AG04450 (cell line): ENCODE measurements around the gene EFCAB10. TPM values are rescaled to one million over a fixed set of nuclear protein-coding genes. Genes with fewer than 3 reads are reported as not detected.

Experiments used
- CTCF ChIA-PET: fragments of 300-600, 350-600 bp; formaldehyde crosslinking; extraction: SDS; loops from one replicate; lab custom pipeline; 2022; ENCODE audit warnings: antibody characterized with exemption, inconsistent platforms; lab: Charles Lee
- POLR2A ChIA-PET: fragments of 350-600 bp; formaldehyde crosslinking; extraction: SDS; loops from one replicate; lab custom pipeline; 2021; ENCODE audit warnings: antibody characterized with exemption, inconsistent platforms; lab: Yijun Ruan, JAX
- DNase-seq: peaks from one replicate; pipeline ENCODE4 v3.0.0-alpha.2; 2011; ENCODE audit warnings: low read depth, low spot score
- H3K27ac ChIP-seq: one replicate; pipeline ENCODE4 v1.5.1; 2012; ENCODE audit warnings: low read depth, low read length, control low read depth
- H3K27me3 ChIP-seq: one replicate; pipeline ENCODE4 v1.6.0; 2012; ENCODE audit warnings: low read length; ENCODE audit not compliant: control insufficient read depth, insufficient read depth
- H3K4me3 ChIP-seq: 2 replicates; pipeline ENCODE4 v1.5.1; 2011; ENCODE audit warnings: mild to moderate bottlenecking, low read depth, low read length, control low read depth
- H3K9me3 ChIP-seq: 2 replicates; pipeline ENCODE4 v1.5.1; 2012; ENCODE audit warnings: low read length; ENCODE audit not compliant: control insufficient read depth, insufficient read depth
- polyA plus RNA-seq: library from polyadenylated mRNA; depleted of rRNA; stranded (reverse); fragments of >200 nt; gene quantifications from 2 replicates; pipeline ENCODE4 v1.2.3, GENCODE V29; 2011
- TF ChIP-seq, protein P1 (sequence below): IDR thresholded peaks from 2 replicates; pipeline ENCODE4 v1.5.1; 2011; ENCODE audit warnings: low read depth, low read length, control low read depth, inconsistent platforms

The EFCAB10 gene
- polyA plus RNA-seq, 1 experiment: not detected

DNA sequence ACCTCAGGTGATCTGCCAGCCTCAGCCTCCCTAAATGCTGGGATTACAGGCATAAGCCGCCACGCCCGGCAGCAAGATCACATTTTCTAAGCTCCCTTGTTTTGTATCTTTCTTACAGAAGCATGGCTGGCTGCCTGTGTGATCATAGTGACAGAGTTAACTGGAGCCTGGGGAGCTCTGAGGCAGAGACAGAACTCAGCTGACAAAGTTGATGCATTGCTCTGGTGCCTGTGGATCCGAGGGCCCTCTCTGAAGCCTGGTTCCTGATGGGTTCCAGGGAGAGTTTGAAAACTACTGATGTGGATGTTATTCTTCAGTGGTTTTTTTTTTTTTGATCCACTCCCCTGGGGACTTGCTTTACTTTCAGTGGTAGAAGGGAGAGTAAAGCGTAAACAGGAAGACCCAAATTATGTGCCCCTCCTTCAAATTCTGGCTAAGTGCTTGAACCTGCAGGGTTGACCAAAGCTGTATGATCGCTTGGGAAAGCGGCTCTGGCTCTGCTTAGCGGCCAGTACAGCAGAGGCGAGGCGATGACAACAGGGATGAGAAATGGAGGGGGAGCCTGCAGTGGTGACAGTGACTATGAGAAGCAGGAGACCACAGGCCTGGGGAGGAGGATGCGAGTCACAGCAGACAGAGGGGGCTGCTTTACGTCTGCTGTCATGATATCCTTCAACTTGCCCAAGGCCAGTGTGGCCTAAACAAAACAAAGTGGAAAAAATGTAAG is 6.8 kb upstream of the EFCAB10 start:
- CTCF ChIA-PET: interaction anchor here (0.6 to 3.4 kb wide), 5 partner anchors 38 to 534 kb away, joined by 3 to 13 read pairs (median 3); no protein-coding TSS in a partner anchor
- H3K4me3 ChIP-seq: no peak overlapping the region
- no peak for DNase-seq
- H3K9me3 ChIP-seq: peaks cover 11% of the 10 kb centered on the region
- POLR2A ChIA-PET: no interaction called here
- TF ChIP-seq, protein P1, sequence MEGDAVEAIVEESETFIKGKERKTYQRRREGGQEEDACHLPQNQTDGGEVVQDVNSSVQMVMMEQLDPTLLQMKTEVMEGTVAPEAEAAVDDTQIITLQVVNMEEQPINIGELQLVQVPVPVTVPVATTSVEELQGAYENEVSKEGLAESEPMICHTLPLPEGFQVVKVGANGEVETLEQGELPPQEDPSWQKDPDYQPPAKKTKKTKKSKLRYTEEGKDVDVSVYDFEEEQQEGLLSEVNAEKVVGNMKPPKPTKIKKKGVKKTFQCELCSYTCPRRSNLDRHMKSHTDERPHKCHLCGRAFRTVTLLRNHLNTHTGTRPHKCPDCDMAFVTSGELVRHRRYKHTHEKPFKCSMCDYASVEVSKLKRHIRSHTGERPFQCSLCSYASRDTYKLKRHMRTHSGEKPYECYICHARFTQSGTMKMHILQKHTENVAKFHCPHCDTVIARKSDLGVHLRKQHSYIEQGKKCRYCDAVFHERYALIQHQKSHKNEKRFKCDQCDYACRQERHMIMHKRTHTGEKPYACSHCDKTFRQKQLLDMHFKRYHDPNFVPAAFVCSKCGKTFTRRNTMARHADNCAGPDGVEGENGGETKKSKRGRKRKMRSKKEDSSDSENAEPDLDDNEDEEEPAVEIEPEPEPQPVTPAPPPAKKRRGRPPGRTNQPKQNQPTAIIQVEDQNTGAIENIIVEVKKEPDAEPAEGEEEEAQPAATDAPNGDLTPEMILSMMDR: no peak
- no peaks in the 10 kb centered on the region for H3K27me3 ChIP-seq
- no peak overlapping the region for H3K27ac ChIP-seq

DNA sequence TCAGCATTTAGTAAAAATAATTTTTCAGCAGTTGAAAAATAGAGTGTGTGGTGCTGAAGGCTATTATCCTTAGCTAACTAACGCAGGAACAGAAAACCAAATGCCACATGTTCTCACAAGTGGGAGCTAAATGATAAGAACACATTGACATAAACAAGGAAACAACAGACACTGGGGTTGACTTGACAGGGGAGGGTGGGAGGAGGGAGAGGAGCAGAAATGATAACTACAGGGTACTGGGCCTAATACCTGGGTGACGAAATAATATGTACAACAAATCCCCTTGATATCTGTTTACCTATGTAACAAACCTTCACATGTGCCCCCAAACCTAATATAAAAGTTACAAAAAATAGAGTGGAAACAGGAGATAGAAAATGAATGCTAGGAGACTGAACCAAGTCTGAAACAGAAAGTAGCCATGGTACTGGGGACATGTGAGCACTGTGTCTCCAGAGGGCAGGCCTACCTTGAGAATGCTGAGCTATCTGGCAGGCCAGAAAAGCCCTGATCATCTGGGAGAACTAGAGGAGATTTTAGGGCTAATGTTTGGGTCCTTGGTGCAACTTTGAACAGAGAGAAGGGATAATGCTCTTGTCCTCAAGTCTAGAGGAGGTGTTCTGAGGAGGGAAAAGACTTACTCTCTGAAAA is 4.7 kb upstream of the EFCAB10 start:
- DNase-seq: no peak
- H3K27me3 ChIP-seq: no peaks in the 10 kb centered on the region
- H3K27ac ChIP-seq: no peak overlapping the region
- ChIA-PET POLR2A (no interaction called here), CTCF (no interaction called here)
- no peak overlapping the region for H3K4me3 ChIP-seq
- TF ChIP-seq, protein P1: no peak
- H3K9me3 ChIP-seq: peaks cover 15% of the 10 kb centered on the region

DNA sequence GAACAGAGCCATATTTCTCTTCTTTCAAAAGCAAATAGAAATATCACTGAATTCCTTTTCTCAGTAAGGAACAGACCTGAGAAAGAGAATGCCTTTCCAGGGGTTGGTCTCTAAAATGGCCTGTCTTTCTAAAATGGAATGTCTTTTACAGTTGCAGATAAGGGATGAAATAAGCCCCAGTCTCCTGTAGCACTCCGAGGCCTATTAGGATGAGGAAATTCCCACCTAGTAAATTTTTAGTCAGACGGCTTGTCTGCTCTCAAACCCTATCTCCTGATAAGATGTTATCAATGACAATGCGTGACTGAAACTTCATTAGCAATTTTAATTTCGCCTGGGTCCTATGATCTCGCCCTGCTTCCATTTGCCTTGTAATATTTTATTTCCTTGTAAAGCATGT is 2.9 kb upstream of the EFCAB10 start:
- POLR2A ChIA-PET: no interaction called here
- Histone ChIP-seq H3K27ac (no peak overlapping the region), H3K4me3 (no peak overlapping the region), H3K27me3 (no peaks in the 10 kb centered on the region), H3K9me3 (peaks cover 15% of the 10 kb centered on the region)
- no peak for DNase-seq
- CTCF ChIA-PET: no interaction called here
- TF ChIP-seq, protein P1: no peak

DNA sequence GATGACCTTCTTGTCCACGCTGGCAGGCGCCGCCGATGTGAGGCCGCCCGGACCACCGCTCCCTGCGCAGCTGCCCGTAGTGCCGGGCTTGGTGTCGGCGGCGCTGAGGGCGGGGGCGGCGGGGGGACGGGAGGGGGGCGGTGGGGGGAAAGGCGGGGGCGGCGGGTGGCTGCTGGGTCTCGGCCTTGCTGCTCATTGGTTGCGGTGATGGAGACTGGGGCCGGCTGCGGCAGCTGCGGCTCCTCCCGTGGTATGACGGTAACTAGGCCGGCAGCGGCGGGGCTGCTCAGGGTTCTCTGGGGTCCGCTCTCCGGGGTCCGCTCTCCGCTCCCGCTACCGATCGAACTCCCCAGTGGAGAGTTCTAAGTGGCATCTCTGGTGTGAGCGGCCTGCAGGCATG is 1.8 kb upstream of the EFCAB10 start:
- ChIA-PET CTCF (interaction anchor here (0.6 kb wide), 1 partner anchor 182 kb away, joined by 4 read pairs; no protein-coding TSS in a partner anchor), POLR2A (no interaction called here)
- H3K4me3 ChIP-seq: no peak overlapping the region
- DNase-seq: no peak
- no peak overlapping the region for H3K27ac ChIP-seq
- TF ChIP-seq, protein P1: no peak
- no peaks in the 10 kb centered on the region for H3K27me3 ChIP-seq
- H3K9me3 ChIP-seq: peaks cover 15% of the 10 kb centered on the region
